ENCODE measurements around the gene PPP2R1B. TPM values are rescaled to one million over a fixed set of nuclear protein-coding genes. Genes with fewer than 3 reads are reported as not detected.
"Not testable (repeated sequence)": the region's sequence is repeated elsewhere in the genome, so short reads cannot be mapped to it uniquely, and the experiment has no call there.

The PPP2R1B gene
- total RNA-seq, 4 donors from 2014 or later: 30.9 to 139 (median 78.8) TPM

GRCh38 chr11:111774955-111775710, 8.9 kb upstream of the PPP2R1B start:
- DNase-seq (ENCODE audit: low spot score) (no peak), ATAC-seq (ENCODE audit: low FRiP score) (peak; percentile 12)
- TF ChIP-seq, protein P1, sequence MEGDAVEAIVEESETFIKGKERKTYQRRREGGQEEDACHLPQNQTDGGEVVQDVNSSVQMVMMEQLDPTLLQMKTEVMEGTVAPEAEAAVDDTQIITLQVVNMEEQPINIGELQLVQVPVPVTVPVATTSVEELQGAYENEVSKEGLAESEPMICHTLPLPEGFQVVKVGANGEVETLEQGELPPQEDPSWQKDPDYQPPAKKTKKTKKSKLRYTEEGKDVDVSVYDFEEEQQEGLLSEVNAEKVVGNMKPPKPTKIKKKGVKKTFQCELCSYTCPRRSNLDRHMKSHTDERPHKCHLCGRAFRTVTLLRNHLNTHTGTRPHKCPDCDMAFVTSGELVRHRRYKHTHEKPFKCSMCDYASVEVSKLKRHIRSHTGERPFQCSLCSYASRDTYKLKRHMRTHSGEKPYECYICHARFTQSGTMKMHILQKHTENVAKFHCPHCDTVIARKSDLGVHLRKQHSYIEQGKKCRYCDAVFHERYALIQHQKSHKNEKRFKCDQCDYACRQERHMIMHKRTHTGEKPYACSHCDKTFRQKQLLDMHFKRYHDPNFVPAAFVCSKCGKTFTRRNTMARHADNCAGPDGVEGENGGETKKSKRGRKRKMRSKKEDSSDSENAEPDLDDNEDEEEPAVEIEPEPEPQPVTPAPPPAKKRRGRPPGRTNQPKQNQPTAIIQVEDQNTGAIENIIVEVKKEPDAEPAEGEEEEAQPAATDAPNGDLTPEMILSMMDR (IDR thresholded peaks at IDR 0.05): no peak

DNA sequence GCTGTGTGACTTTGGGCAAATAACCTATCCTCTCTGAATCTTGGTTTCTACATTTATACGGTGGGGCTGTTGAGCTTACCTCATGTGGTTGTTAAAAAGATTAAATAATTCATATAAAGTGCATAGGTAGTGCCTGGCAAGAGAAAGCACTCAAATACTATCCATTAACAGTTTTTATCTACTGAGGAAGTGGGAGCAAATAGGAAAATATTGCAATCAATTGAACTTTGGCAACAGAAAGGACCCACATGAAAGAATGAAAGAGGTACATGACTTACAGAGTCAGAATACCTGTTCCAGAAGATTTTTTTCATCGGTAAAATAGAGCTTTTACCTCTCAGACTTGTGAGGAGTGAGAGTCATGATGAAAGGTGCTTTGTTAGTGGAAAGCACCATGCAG, 6.3 kb upstream of the PPP2R1B start:
- no peak for ATAC-seq (ENCODE audit: low FRiP score)
- TF ChIP-seq, protein P1 (IDR thresholded peaks at IDR 0.05): no peak
- no peak for DNase-seq (ENCODE audit: low spot score)

DNA sequence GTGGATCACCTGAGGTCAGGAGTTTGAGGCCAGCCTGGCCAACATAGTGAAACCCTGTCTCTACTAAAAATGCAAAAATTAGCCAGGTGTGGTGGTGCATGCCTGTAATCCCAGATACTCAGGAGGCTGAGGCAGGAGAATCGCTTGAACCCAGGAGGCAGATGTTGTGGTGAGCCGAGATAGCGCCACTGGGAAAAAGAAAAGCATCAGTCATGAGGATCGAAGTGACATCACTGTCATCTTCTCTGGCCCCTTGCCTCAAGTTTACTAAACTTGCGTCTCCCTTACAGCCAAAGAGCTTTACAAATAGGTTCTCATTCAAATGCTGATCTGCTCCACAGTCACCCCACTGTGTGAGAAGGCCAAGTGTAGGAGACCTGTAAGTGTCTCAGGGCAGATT, 5.0 kb upstream of the PPP2R1B start:
- not testable (repeated sequence) for ATAC-seq (ENCODE audit: low FRiP score); DNase-seq (ENCODE audit: low spot score)

DNA sequence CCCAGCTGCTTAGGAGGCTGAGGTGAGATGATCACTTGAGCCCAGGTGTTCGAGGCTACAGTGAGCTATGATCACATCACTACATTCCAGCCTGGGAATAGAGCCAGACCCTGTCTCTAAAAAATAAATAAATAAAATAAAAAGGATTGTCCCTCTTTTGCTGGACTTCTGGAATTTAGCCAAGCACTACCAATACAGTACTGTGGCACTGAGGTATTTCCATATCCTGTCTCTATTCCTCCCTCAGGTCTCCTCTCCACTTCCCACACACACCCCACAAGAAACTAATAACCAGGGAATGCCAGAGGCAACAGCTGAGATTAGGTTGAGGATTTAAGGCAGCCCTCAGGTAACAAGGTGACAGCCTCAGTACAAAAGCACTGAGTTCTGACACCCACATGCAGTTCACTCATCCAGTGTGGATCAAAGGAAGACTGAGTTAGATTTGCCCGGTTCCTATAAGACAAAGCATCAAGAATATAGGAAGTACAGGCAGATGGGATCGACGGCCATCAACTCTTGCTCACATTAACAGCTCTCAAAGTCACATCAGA, 4.5 kb upstream of the PPP2R1B start:
- TF ChIP-seq, protein P1 (IDR thresholded peaks at IDR 0.05): no peak
- no peak for DNase-seq (ENCODE audit: low spot score)
- no peak for ATAC-seq (ENCODE audit: low FRiP score)

DNA sequence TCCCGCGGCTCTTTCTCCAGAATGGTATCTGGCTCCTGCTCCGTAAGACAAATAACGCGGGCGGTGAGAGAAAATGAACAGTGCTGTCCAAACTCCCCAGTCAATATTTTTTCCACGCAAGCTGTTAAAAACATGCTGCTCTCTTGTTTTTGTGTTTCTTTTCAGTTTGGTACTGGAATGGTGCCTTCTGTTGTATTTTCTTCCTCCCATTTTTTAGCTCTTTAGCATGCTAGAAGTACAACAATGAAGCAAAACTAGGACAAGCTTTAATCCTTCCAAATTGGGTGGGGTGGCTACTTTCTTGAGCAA, 599 bp upstream of the PPP2R1B start:
- ATAC-seq (ENCODE audit: low FRiP score) (no peak), DNase-seq (ENCODE audit: low spot score) (no peak)
- TF ChIP-seq, protein P1 (IDR thresholded peaks at IDR 0.05): no peak

GRCh38 chr11:111765320-111765983, 737 bp downstream of the PPP2R1B start:
- ATAC-seq (ENCODE audit: low FRiP score) (no peak), DNase-seq (ENCODE audit: low spot score) (no peak)
- TF ChIP-seq, protein P1 (IDR thresholded peaks at IDR 0.05): no peak

GRCh38 chr11:111764621-111765020, 1.6 kb downstream of the PPP2R1B start:
- no peak for ATAC-seq (ENCODE audit: low FRiP score)
- DNase-seq (ENCODE audit: low spot score): no peak
- TF ChIP-seq, protein P1 (IDR thresholded peaks at IDR 0.05): no peak
